Sigmoid colon (tissue), 7 donors: ENCODE results near the gene PTPRF. TPM values are rescaled to one million over a fixed set of nuclear protein-coding genes. Genes with fewer than 3 reads are reported as not detected.

Experiments
- DNase-seq: peaks from one replicate; pipeline ENCODE4 v3.0.0-alpha.2; 2019
- H3K27ac ChIP-seq, 4 donors: fragments of 200-600 bp; sonication (generic); one replicate each; pipeline ENCODE4 v1.5.1; 2016 to 2019; ENCODE audit warnings: mild to moderate bottlenecking in 1 of 4
- H3K27me3 ChIP-seq, 3 donors: fragments of 200-600 bp; sonication (generic); one replicate each; pipeline ENCODE4 v1.5.1; 2019; ENCODE audit warnings: mild to moderate bottlenecking in 1 of 3
- H3K36me3 ChIP-seq, 4 donors: fragments of 200-600 bp; sonication (generic); one replicate each; pipeline ENCODE4 v1.5.1; 2016 to 2019
- H3K4me1 ChIP-seq, 4 donors: fragments of 200-600 bp; sonication (generic); one replicate each; pipeline ENCODE4 v1.5.1; 2017 to 2019
- H3K4me3 ChIP-seq, 4 donors: fragments of 200-600 bp; sonication (generic); one replicate each; pipeline ENCODE4 v1.5.1; 2017 to 2019; ENCODE audit warnings: mild to moderate bottlenecking in 2 of 4, moderate library complexity in 1 of 4
- H3K9me3 ChIP-seq, 4 donors: fragments of 200-600 bp in 3 of 4; sonication (generic) in 3 of 4; one replicate each; pipeline versions ENCODE4 v1.5.1 to v1.6.1; 2013 to 2019
- CTCF ChIP-seq, 4 experiments: fragments of 450-650 bp in 3 of 4; fragments of 200-600 bp in 1 of 4; IDR thresholded peaks; one replicate each; pipeline ENCODE4 v1.5.1; 2016 to 2019; ENCODE audit warnings: antibody characterized with exemption in 4 of 4, mild to moderate bottlenecking in 3 of 4, moderate library complexity in 2 of 4
- EP300 ChIP-seq, 4 donors: sonication (generic); formaldehyde crosslinking; IDR thresholded peaks; one replicate each; pipeline ENCODE4 v1.6.1; 2017; ENCODE audit warnings: antibody characterized with exemption in 4 of 4
- POLR2A ChIP-seq, 2 donors: fragments of 450-650 bp; IDR thresholded peaks; one replicate each; pipeline ENCODE4 v1.6.1; 2016; ENCODE audit warnings: antibody characterized with exemption in 2 of 2, mild to moderate bottlenecking in 2 of 2, moderate library complexity in 2 of 2
- POLR2AphosphoS5 ChIP-seq, 4 donors: sonication (generic); formaldehyde crosslinking; IDR thresholded peaks; one replicate each; pipeline ENCODE4 v1.6.1; 2017; ENCODE audit warnings: antibody characterized with exemption in 4 of 4
- WGBS, 2 donors: extraction: QIAGEN DNeasy Blood & Tissue Kit; methylation state at CpG; one replicate each; pipeline ENCODE4 v1.1.7; 2013; 5-methylcytosine and 5-hydroxymethylcytosine counted together
- intact Hi-C: fragments of 100-400 bp; cut with DNase I; formaldehyde crosslinking; loops from one replicate; pipeline ENCODE4 v1.15.1; 2023
- polyA plus RNA-seq, 3 donors: library from polyadenylated mRNA; stranded (reverse); fragments of 200-250 nt; gene quantifications; one replicate each; pipeline ENCODE4 v1.2.3, GENCODE V29; 2013
- total RNA-seq, 4 donors: library from RNA; depleted of rRNA; stranded (reverse); fragments of >200 nt; gene quantifications; one replicate each; pipeline ENCODE4 v1.1.0, GENCODE V29; 2016
- donor health status: healthy with polysubstance abuse.
- donor health status: Bipolar disorder and iron deficiency.
- donor health status: healthy.

The PTPRF gene
- total and polyA plus RNA-seq, 7 donors, result 18.6 to 125 (median 40.0) TPM

- Histone ChIP-seq H3K36me3 (peaks cover 0 to 56% (median 17%) of the 10 kb centered on the region in 4 donors), H3K27ac (peak overlapping the region in 3 of 4 donors; percentile 32 to 50 (median 45)), H3K4me1 (peaks cover 0 to 22% (median 16%) of the 10 kb centered on the region in 4 donors), H3K27me3 (no peaks in the 10 kb centered on the region), H3K9me3 (no peaks in the 10 kb centered on the region), H3K4me3 (no peak overlapping the region)
- 92% methylated on average over 11 of the region's 11 CpGs for WGBS, 2 donors
- intact Hi-C loops, result no loop called here
- DNase-seq, result no peak
- TF ChIP-seq POLR2A (IDR thresholded peaks at IDR 0.05) (no peak), CTCF (IDR thresholded peaks at IDR 0.05) (no peak), POLR2AphosphoS5 (IDR thresholded peaks at IDR 0.05) (no peak), EP300 (IDR thresholded peaks at IDR 0.05) (no peak)
These were observed 42.5 kb downstream of the PTPRF start for GRCh38 chr1:43573066-43573800.

- no peak for DNase-seq
- Histone ChIP-seq H3K36me3 (peaks cover 11 to 62% (median 16%) of the 10 kb centered on the region in 4 donors), H3K4me1 (peaks cover 0 to 22% (median 16%) of the 10 kb centered on the region in 4 donors), H3K4me3 (no peak overlapping the region), H3K9me3 (no peaks in the 10 kb centered on the region), H3K27me3 (no peaks in the 10 kb centered on the region), H3K27ac (no peak overlapping the region)
- 90 to 93% methylated on average over 7 of the region's 7 CpGs for WGBS, 2 donors
- intact Hi-C loops, result no loop called here
- TF ChIP-seq CTCF (IDR thresholded peaks at IDR 0.05), result no peak
- no peak for TF ChIP-seq POLR2AphosphoS5 (IDR thresholded peaks at IDR 0.05)
- no peak for TF ChIP-seq EP300 (IDR thresholded peaks at IDR 0.05)
- TF ChIP-seq POLR2A (IDR thresholded peaks at IDR 0.05), result no peak
These were observed 45.8 kb downstream of the PTPRF start for GRCh38 chr1:43576521-43576920.

- TF ChIP-seq CTCF (IDR thresholded peaks at IDR 0.05) (no peak), POLR2A (IDR thresholded peaks at IDR 0.05) (no peak), POLR2AphosphoS5 (IDR thresholded peaks at IDR 0.05) (no peak), EP300 (IDR thresholded peaks at IDR 0.05) (no peak)
- WGBS, 2 donors, result 85% methylated on average over 18 of the region's 18 CpGs
These were observed 47.2 kb downstream of the PTPRF start for GRCh38 chr1:43577655-43578542.

GRCh38 chr1:43580039-43580438 is 49.4 kb downstream of the PTPRF start:
- 95 to 96% methylated on average over 9 of the region's 9 CpGs for WGBS, 2 donors
- Histone ChIP-seq H3K27ac (no peak overlapping the region), H3K4me3 (no peak overlapping the region), H3K9me3 (no peaks in the 10 kb centered on the region), H3K27me3 (no peaks in the 10 kb centered on the region), H3K36me3 (peaks cover 11 to 63% (median 16%) of the 10 kb centered on the region in 4 donors), H3K4me1 (peaks cover 0 to 21% (median 19%) of the 10 kb centered on the region in 4 donors)
- TF ChIP-seq POLR2A (IDR thresholded peaks at IDR 0.05), result no peak
- TF ChIP-seq EP300 (IDR thresholded peaks at IDR 0.05), result no peak
- TF ChIP-seq CTCF (IDR thresholded peaks at IDR 0.05), result no peak
- no peak for DNase-seq
- intact Hi-C loops, result no loop called here

More at GRCh38 chr1:43577655-43578542, 47.2 kb downstream of the PTPRF start:
- Histone ChIP-seq H3K4me1 (peaks cover 0 to 28% (median 26%) of the 10 kb centered on the region in 4 donors), H3K27ac (no peak overlapping the region), H3K27me3 (no peaks in the 10 kb centered on the region), H3K36me3 (peaks cover 11 to 55% (median 16%) of the 10 kb centered on the region in 4 donors), H3K9me3 (no peaks in the 10 kb centered on the region), H3K4me3 (no peak overlapping the region)
- intact Hi-C loops, result no loop called here
- DNase-seq, result no peak
